ENCODE results near the gene PPP3R1. TPM values are rescaled to one million over a fixed set of nuclear protein-coding genes. Genes with fewer than 3 reads are reported as not detected.

PPP3R1 gene
- total and polyA plus RNA-seq, 2 experiments from 2014 or later = 7.9 to 49.6 TPM

- Histone ChIP-seq H3K79me2 (replicated peaks; ENCODE audit: insufficient read depth) (peaks cover 98% of the 10 kb centered on the region), H3K27ac (ENCODE audit: low read depth) (no peak overlapping the region), H3K36me3 (ENCODE audit: insufficient read depth) (no peaks in the 10 kb centered on the region), H4K20me1 (replicated peaks; ENCODE audit: insufficient read depth) (peaks cover 49% of the 10 kb centered on the region), H3F3A (replicated peaks; ENCODE audit: low read depth) (no peaks in the 10 kb centered on the region), H3K4me3 (no peak overlapping the region), H3K4me2 (no peak overlapping the region), H3K27me3 (ENCODE audit: insufficient read depth) (no peaks in the 10 kb centered on the region), H3K9me2 (ENCODE audit: insufficient read depth) (no peaks in the 10 kb centered on the region), H3K4me1 (ENCODE audit: insufficient read depth) (peaks cover 13% of the 10 kb centered on the region; the same call in 1 of the 2 replicates), H2AFZ (no peak overlapping the region)
- Mint-ChIP-seq H3K27ac (peak overlapping the region; percentile 34; the same call in 1 of the 2 replicates), H3K9me3 (no peaks in the 10 kb centered on the region), H3K4me3 (no peak overlapping the region), H3K27me3 (ENCODE audit: insufficient read depth, low read depth, poor library complexity) (no peaks in the 10 kb centered on the region), H3K36me3 (ENCODE audit: low read depth) (no peaks in the 10 kb centered on the region), H3K4me1 (peaks cover 28% of the 10 kb centered on the region)
- TF ChIP-seq POLR2AphosphoS5 (IDR thresholded peaks at IDR 0.05; ENCODE audit: low read depth) = no peak
- no peak for TF ChIP-seq REST (IDR thresholded peaks at IDR 0.05; ENCODE audit: unreplicated experiment)
- no peak for TF ChIP-seq ZNF114 (CRISPR knock-in tag; IDR thresholded peaks at IDR 0.05)
- TF ChIP-seq EZH2phosphoT487 (IDR thresholded peaks at IDR 0.05; ENCODE audit: unreplicated experiment) = no peak
- no peak for TF ChIP-seq JUNB (IDR thresholded peaks at IDR 0.05; ENCODE audit: unreplicated experiment)
- no peak for TF ChIP-seq ETS1 (IDR thresholded peaks at IDR 0.05)
- no peak for TF ChIP-seq ZNF462 (CRISPR knock-in tag; IDR thresholded peaks at IDR 0.05)
- DNase-seq (ENCODE audit: low spot score) (no peak), ATAC-seq (no peak)
Observed at GRCh38 chr2:68231061-68231372, 21.3 kb downstream of the PPP3R1 start.
